ENCODE measurements around the gene BYSL.

The BYSL gene

GRCh38 chr6:41878246-41878645, 43.1 kb upstream of the BYSL start:
- Histone ChIP-seq H3K27me3 (replicated peaks; ENCODE audit: control insufficient read depth, insufficient read depth, low read length) (no peaks in the 10 kb centered on the region), H3K36me3 (ENCODE audit: control insufficient read depth, insufficient read depth, low read length) (no peaks in the 10 kb centered on the region), H3K4me3 (replicated peaks; ENCODE audit: low read depth, low read length) (no peak overlapping the region)
- no peak for DNase-seq (ENCODE audit: extremely low read depth, insufficient read length)
- no peak for TF ChIP-seq CTCF (IDR thresholded peaks at IDR 0.05; ENCODE audit: insufficient read depth, low read length, poor library complexity, severe bottlenecking)

- Histone ChIP-seq H3K36me3 (ENCODE audit: control insufficient read depth, insufficient read depth, low read length) (no peaks in the 10 kb centered on the region), H3K4me3 (replicated peaks; ENCODE audit: low read depth, low read length) (no peak overlapping the region), H3K27me3 (replicated peaks; ENCODE audit: control insufficient read depth, insufficient read depth, low read length) (no peaks in the 10 kb centered on the region)
- no peak for TF ChIP-seq CTCF (IDR thresholded peaks at IDR 0.05; ENCODE audit: insufficient read depth, low read length, poor library complexity, severe bottlenecking)
- no peak for DNase-seq (ENCODE audit: extremely low read depth, insufficient read length)
Measured at GRCh38 chr6:41878961-41879405, 42.3 kb upstream of the BYSL start.

GRCh38 chr6:41881506-41881905, 39.8 kb upstream of the BYSL start:
- Histone ChIP-seq H3K36me3 (ENCODE audit: control insufficient read depth, insufficient read depth, low read length) (no peaks in the 10 kb centered on the region), H3K4me3 (replicated peaks; ENCODE audit: low read depth, low read length) (no peak overlapping the region), H3K27me3 (replicated peaks; ENCODE audit: control insufficient read depth, insufficient read depth, low read length) (no peaks in the 10 kb centered on the region)
- no peak for TF ChIP-seq CTCF (IDR thresholded peaks at IDR 0.05; ENCODE audit: insufficient read depth, low read length, poor library complexity, severe bottlenecking)
- no peak for DNase-seq (ENCODE audit: extremely low read depth, insufficient read length)

GRCh38 chr6:41884957-41885356, 36.3 kb upstream of the BYSL start:
- Histone ChIP-seq H3K27me3 (replicated peaks; ENCODE audit: control insufficient read depth, insufficient read depth, low read length) (no peaks in the 10 kb centered on the region), H3K4me3 (replicated peaks; ENCODE audit: low read depth, low read length) (no peak overlapping the region), H3K36me3 (ENCODE audit: control insufficient read depth, insufficient read depth, low read length) (no peaks in the 10 kb centered on the region)
- no peak for TF ChIP-seq CTCF (IDR thresholded peaks at IDR 0.05; ENCODE audit: insufficient read depth, low read length, poor library complexity, severe bottlenecking)
- DNase-seq (ENCODE audit: extremely low read depth, insufficient read length) = no peak

GRCh38 chr6:41885930-41886329, 35.4 kb upstream of the BYSL start:
- H3K27me3 ChIP-seq (replicated peaks; ENCODE audit: control insufficient read depth, insufficient read depth, low read length) = no peaks in the 10 kb centered on the region
- no peak for TF ChIP-seq CTCF (IDR thresholded peaks at IDR 0.05; ENCODE audit: insufficient read depth, low read length, poor library complexity, severe bottlenecking)
- H3K4me3 ChIP-seq (replicated peaks; ENCODE audit: low read depth, low read length) = no peak overlapping the region
- DNase-seq (ENCODE audit: extremely low read depth, insufficient read length) = no peak
- H3K36me3 ChIP-seq (ENCODE audit: control insufficient read depth, insufficient read depth, low read length) = no peaks in the 10 kb centered on the region

GRCh38 chr6:41887331-41887751, 34.0 kb upstream of the BYSL start:
- H3K4me3 ChIP-seq (replicated peaks; ENCODE audit: low read depth, low read length) = no peak overlapping the region
- TF ChIP-seq CTCF (IDR thresholded peaks at IDR 0.05; ENCODE audit: insufficient read depth, low read length, poor library complexity, severe bottlenecking) = no peak
- no peak for DNase-seq (ENCODE audit: extremely low read depth, insufficient read length)
- no peaks in the 10 kb centered on the region for H3K36me3 ChIP-seq (ENCODE audit: control insufficient read depth, insufficient read depth, low read length)
- no peaks in the 10 kb centered on the region for H3K27me3 ChIP-seq (replicated peaks; ENCODE audit: control insufficient read depth, insufficient read depth, low read length)
